Vagina (tissue), 2 donors: ENCODE data around the gene HRH2. TPM values are rescaled to one million over a fixed set of nuclear protein-coding genes. Genes with fewer than 3 reads are reported as not detected.

Experiments
- DNase-seq, 2 donors: peaks; one replicate each; pipeline ENCODE4 v3.0.0-alpha.2; 2017; ENCODE audit errors: extremely low spot score in 2 of 2
- H3K27ac ChIP-seq: fragments of 200-600 bp; sonication (generic); one replicate; pipeline ENCODE4 v1.5.1; 2019
- H3K27me3 ChIP-seq: fragments of 200-600 bp; sonication (generic); one replicate; pipeline ENCODE4 v1.5.1; 2019
- H3K36me3 ChIP-seq, 2 donors: fragments of 200-600 bp; sonication (generic); one replicate each; pipeline ENCODE4 v1.5.1; 2017 to 2019
- H3K4me1 ChIP-seq: fragments of 200-600 bp; sonication (generic); one replicate; pipeline ENCODE4 v1.5.1; 2019
- H3K4me3 ChIP-seq, 2 donors: fragments of 200-600 bp; sonication (generic); 1 replicate in 1 of 2; 2 replicates in 1 of 2; pipeline ENCODE4 v1.5.1; 2016 to 2019
- H3K9me3 ChIP-seq: fragments of 200-600 bp; sonication (generic); one replicate; pipeline ENCODE4 v1.5.1; 2019
- CTCF ChIP-seq, 3 experiments: fragments of 450-650 bp in 2 of 3; fragments of 200-600 bp in 1 of 3; sonication (generic) in 1 of 3; IDR thresholded peaks; one replicate each; pipeline ENCODE4 v1.5.1; 2017 to 2019; ENCODE audit warnings: antibody characterized with exemption in 3 of 3, mild to moderate bottlenecking in 2 of 3, moderate library complexity in 2 of 3
- POLR2A ChIP-seq, 2 donors: fragments of 450-650 bp; IDR thresholded peaks; one replicate each; pipeline ENCODE4 v1.6.1; 2017; ENCODE audit warnings: antibody characterized with exemption in 2 of 2, mild to moderate bottlenecking in 2 of 2, moderate library complexity in 2 of 2
- POLR2AphosphoS5 ChIP-seq, 2 donors: sonication (generic); formaldehyde crosslinking; IDR thresholded peaks; one replicate each; pipeline ENCODE4 v1.9.0; 2017; ENCODE audit warnings: antibody characterized with exemption in 2 of 2, mild to moderate bottlenecking in 2 of 2, low read depth in 1 of 2; ENCODE audit not compliant: insufficient read depth in 1 of 2
- intact Hi-C: fragments of 100-400 bp; cut with DNase I; formaldehyde crosslinking; loops from one replicate; pipeline ENCODE4 v1.15.1; 2023
- total RNA-seq: library from RNA; depleted of rRNA; stranded (reverse); fragments of >200 nt; gene quantifications from one replicate; pipeline ENCODE4 v1.2.3, GENCODE V29; 2016

HRH2 gene
- total RNA-seq, 1 donor from 2014 or later = 0.98 TPM

GRCh38 chr5:175629261-175629660 lies 28.6 kb upstream of the HRH2 start:
- Histone ChIP-seq H3K27ac (no peak overlapping the region), H3K9me3 (no peaks in the 10 kb centered on the region), H3K36me3 (no peaks in the 10 kb centered on the region), H3K4me1 (no peaks in the 10 kb centered on the region), H3K4me3 (no peak overlapping the region), H3K27me3 (no peaks in the 10 kb centered on the region)
- no peak for DNase-seq
- intact Hi-C loops = no loop called here
- no peak for TF ChIP-seq CTCF (IDR thresholded peaks at IDR 0.05)
- TF ChIP-seq POLR2A (IDR thresholded peaks at IDR 0.05) = no peak
- TF ChIP-seq POLR2AphosphoS5 (IDR thresholded peaks at IDR 0.05; ENCODE audit: insufficient read depth in 1 of 2, low read depth in 1 of 2) = no peak

- H3K36me3 ChIP-seq = no peaks in the 10 kb centered on the region
- no peaks in the 10 kb centered on the region for H3K9me3 ChIP-seq
- no peak for TF ChIP-seq CTCF (IDR thresholded peaks at IDR 0.05)
- intact Hi-C loops = loop anchor here (10.0 kb wide), 1 partner anchor 85 kb away; no protein-coding TSS in a partner anchor
- no peak for DNase-seq
- no peak overlapping the region for H3K4me3 ChIP-seq
- no peak overlapping the region for H3K27ac ChIP-seq
- no peaks in the 10 kb centered on the region for H3K4me1 ChIP-seq
- no peaks in the 10 kb centered on the region for H3K27me3 ChIP-seq
Measured at GRCh38 chr5:175629793-175630192, 28.1 kb upstream of the HRH2 start.

- intact Hi-C loops = loop anchor here (10.0 kb wide), 1 partner anchor 79 kb away; no protein-coding TSS in a partner anchor
- H3K36me3 ChIP-seq = no peaks in the 10 kb centered on the region
- no peaks in the 10 kb centered on the region for H3K4me1 ChIP-seq
- H3K27me3 ChIP-seq = no peaks in the 10 kb centered on the region
- no peaks in the 10 kb centered on the region for H3K9me3 ChIP-seq
- H3K27ac ChIP-seq = no peak overlapping the region
- TF ChIP-seq CTCF (IDR thresholded peaks at IDR 0.05) = no peak
- TF ChIP-seq POLR2AphosphoS5 (IDR thresholded peaks at IDR 0.05; ENCODE audit: insufficient read depth in 1 of 2, low read depth in 1 of 2) = no peak
- no peak for TF ChIP-seq POLR2A (IDR thresholded peaks at IDR 0.05)
- H3K4me3 ChIP-seq = no peak overlapping the region
- DNase-seq = no peak
Measured at GRCh38 chr5:175635854-175636584, 21.9 kb upstream of the HRH2 start.

- no peaks in the 10 kb centered on the region for H3K27me3 ChIP-seq
- intact Hi-C loops = loop anchor here (10.0 kb wide), 1 partner anchor 76 kb away; no protein-coding TSS in a partner anchor
- no peaks in the 10 kb centered on the region for H3K36me3 ChIP-seq
- TF ChIP-seq POLR2AphosphoS5 (IDR thresholded peaks at IDR 0.05; ENCODE audit: insufficient read depth in 1 of 2, low read depth in 1 of 2) (no peak), POLR2A (IDR thresholded peaks at IDR 0.05) (no peak), CTCF (IDR thresholded peaks at IDR 0.05) (no peak)
- H3K4me3 ChIP-seq = no peak overlapping the region
- no peak for DNase-seq
- H3K9me3 ChIP-seq = no peaks in the 10 kb centered on the region
- no peaks in the 10 kb centered on the region for H3K4me1 ChIP-seq
- no peak overlapping the region for H3K27ac ChIP-seq
Measured at GRCh38 chr5:175638305-175638704, 19.6 kb upstream of the HRH2 start.

- Histone ChIP-seq H3K36me3 (no peaks in the 10 kb centered on the region), H3K27me3 (no peaks in the 10 kb centered on the region), H3K27ac (no peak overlapping the region), H3K9me3 (no peaks in the 10 kb centered on the region), H3K4me1 (no peaks in the 10 kb centered on the region), H3K4me3 (no peak overlapping the region)
- TF ChIP-seq POLR2A (IDR thresholded peaks at IDR 0.05) (no peak), POLR2AphosphoS5 (IDR thresholded peaks at IDR 0.05; ENCODE audit: insufficient read depth in 1 of 2, low read depth in 1 of 2) (no peak), CTCF (IDR thresholded peaks at IDR 0.05) (no peak)
- intact Hi-C loops = no loop called here
- no peak for DNase-seq
Measured at GRCh38 chr5:175640106-175640775, 17.6 kb upstream of the HRH2 start.
